Upper lobe of left lung (tissue), 6 donors: Measurements from ENCODE around the gene DTNB. TPM values are rescaled to one million over a fixed set of nuclear protein-coding genes. Genes with fewer than 3 reads are reported as not detected.

Experiments
- ATAC-seq, 2 donors: fragments of 200-7000 bp; cut with Tn5 transposase; one replicate each; pipeline ENCODE4 v1.9.1; 2022; ENCODE audit warnings: mild to moderate bottlenecking in 2 of 2, moderate library complexity in 2 of 2; ENCODE audit not compliant: low FRiP score in 2 of 2
- DNase-seq, 2 donors: peaks; one replicate each; pipeline ENCODE4 v3.0.0-alpha.2; 2019 to 2020
- H3K27ac ChIP-seq, 4 donors: fragments of 200-600 bp; sonication (generic); one replicate each; pipeline ENCODE4 v1.5.1; 2016 to 2019
- H3K27me3 ChIP-seq, 4 donors: fragments of 200-600 bp; sonication (generic); one replicate each; pipeline ENCODE4 v1.5.1; 2017 to 2019
- H3K36me3 ChIP-seq, 4 donors: fragments of 200-600 bp; sonication (generic); one replicate each; pipeline ENCODE4 v1.5.1; 2016 to 2019
- H3K4me1 ChIP-seq, 4 donors: fragments of 200-600 bp; sonication (generic); one replicate each; pipeline ENCODE4 v1.5.1; 2018 to 2019
- H3K4me3 ChIP-seq, 4 donors: fragments of 200-600 bp; sonication (generic); one replicate each; pipeline ENCODE4 v1.5.1; 2017 to 2019; ENCODE audit warnings: mild to moderate bottlenecking in 2 of 4, moderate library complexity in 1 of 4
- H3K9me3 ChIP-seq, 4 donors: fragments of 200-600 bp; sonication (generic); one replicate each; pipeline ENCODE4 v1.5.1; 2018 to 2019
- CTCF ChIP-seq, 6 experiments: fragments of 450-650 bp in 4 of 6; fragments of 200-600 bp in 2 of 6; sonication (generic) in 2 of 6; IDR thresholded peaks; one replicate each; pipeline ENCODE4 v1.5.1; 2016 to 2019; ENCODE audit warnings: antibody characterized with exemption in 6 of 6
- EP300 ChIP-seq, 4 donors: sonication (generic); formaldehyde crosslinking; IDR thresholded peaks; one replicate each; pipeline ENCODE4 v1.5.1; 2017; ENCODE audit warnings: antibody characterized with exemption in 4 of 4, control low read depth in 2 of 4
- POLR2A ChIP-seq, 4 donors: fragments of 450-650 bp; IDR thresholded peaks; one replicate each; pipeline ENCODE4 v1.5.1; 2016 to 2017; ENCODE audit warnings: antibody characterized with exemption in 4 of 4, mild to moderate bottlenecking in 2 of 4
- POLR2AphosphoS5 ChIP-seq, 2 donors: sonication (generic); formaldehyde crosslinking; IDR thresholded peaks; one replicate each; pipeline ENCODE4 v1.5.1; 2017; ENCODE audit warnings: antibody characterized with exemption in 2 of 2
- WGBS, 2 donors: methylation state at CpG; one replicate each; pipeline ENCODE4 v1.1.5; 2017 to 2018; 5-methylcytosine and 5-hydroxymethylcytosine counted together
- total RNA-seq, 6 donors: library from RNA; depleted of rRNA in 4 of 6; stranded (reverse); fragments of >200 nt in 4 of 6; gene quantifications; one replicate each; pipeline versions ENCODE4 v1.1.0 to v1.2.1, GENCODE V29; 2016 to 2021
- donor health status: DM: no; HTN: no; CAD: no; lungs with moderate emphysema.
- donor health status: DM: no; HTN: yes; CAD: no; lungs with severe emphysema.

The DTNB gene
- total RNA-seq, 6 donors from 2014 or later, result 19.3 to 59.7 (median 25.6) TPM

- H3K4me3 ChIP-seq, result no peak overlapping the region
- no peaks in the 10 kb centered on the region for H3K9me3 ChIP-seq
- no peaks in the 10 kb centered on the region for H3K36me3 ChIP-seq
- 92 to 93% methylated on average over 3 of the region's 3 CpGs for WGBS, 2 donors
- TF ChIP-seq POLR2A (IDR thresholded peaks at IDR 0.05) (no peak), POLR2AphosphoS5 (IDR thresholded peaks at IDR 0.05) (no peak), CTCF (IDR thresholded peaks at IDR 0.05) (no peak), EP300 (IDR thresholded peaks at IDR 0.05) (no peak)
- H3K27me3 ChIP-seq, result no peaks in the 10 kb centered on the region
- no peak for DNase-seq
- H3K4me1 ChIP-seq, result no peaks in the 10 kb centered on the region
- H3K27ac ChIP-seq, result no peak overlapping the region
- no peak for ATAC-seq
These were observed 174.2 kb downstream of the DTNB start for GRCh38 chr2:25499157-25499556.

GRCh38 chr2:25497918-25498407 lies 175.4 kb downstream of the DTNB start:
- no peaks in the 10 kb centered on the region for H3K36me3 ChIP-seq
- WGBS, 2 donors, result 73 to 78% methylated on average over 2 of the region's 2 CpGs
- H3K4me1 ChIP-seq, result no peaks in the 10 kb centered on the region
- H3K9me3 ChIP-seq, result no peaks in the 10 kb centered on the region
- DNase-seq, result no peak
- H3K27me3 ChIP-seq, result no peaks in the 10 kb centered on the region
- no peak for TF ChIP-seq POLR2A (IDR thresholded peaks at IDR 0.05)
- TF ChIP-seq CTCF (IDR thresholded peaks at IDR 0.05), result no peak
- no peak for TF ChIP-seq POLR2AphosphoS5 (IDR thresholded peaks at IDR 0.05)
- no peak for TF ChIP-seq EP300 (IDR thresholded peaks at IDR 0.05)
- ATAC-seq, result no peak
- no peak overlapping the region for H3K27ac ChIP-seq
- H3K4me3 ChIP-seq, result no peak overlapping the region

- Histone ChIP-seq H3K27me3 (no peaks in the 10 kb centered on the region), H3K36me3 (no peaks in the 10 kb centered on the region), H3K9me3 (no peaks in the 10 kb centered on the region), H3K27ac (no peak overlapping the region), H3K4me1 (peaks cover 0 to 4% (median under 1%) of the 10 kb centered on the region in 4 donors), H3K4me3 (no peak overlapping the region)
- TF ChIP-seq POLR2AphosphoS5 (IDR thresholded peaks at IDR 0.05), result no peak
- no peak for TF ChIP-seq EP300 (IDR thresholded peaks at IDR 0.05)
- TF ChIP-seq POLR2A (IDR thresholded peaks at IDR 0.05), result no peak
- no peak for TF ChIP-seq CTCF (IDR thresholded peaks at IDR 0.05)
- DNase-seq, result no peak
- peak in 1 of 2 donors; percentile 46 for ATAC-seq
- 81 to 90% methylated on average over 5 of the region's 5 CpGs for WGBS, 2 donors
These were observed 176.0 kb downstream of the DTNB start for GRCh38 chr2:25497229-25497917.

GRCh38 chr2:25494616-25495015 lies 178.8 kb downstream of the DTNB start:
- 87 to 94% methylated on average over 2 of the region's 2 CpGs for WGBS, 2 donors
- Histone ChIP-seq H3K27me3 (no peaks in the 10 kb centered on the region), H3K9me3 (no peaks in the 10 kb centered on the region), H3K36me3 (no peaks in the 10 kb centered on the region), H3K4me3 (no peak overlapping the region), H3K27ac (no peak overlapping the region), H3K4me1 (peaks cover 3 to 12% (median 8%) of the 10 kb centered on the region in 4 donors)
- no peak for TF ChIP-seq EP300 (IDR thresholded peaks at IDR 0.05)
- TF ChIP-seq POLR2AphosphoS5 (IDR thresholded peaks at IDR 0.05), result no peak
- no peak for TF ChIP-seq POLR2A (IDR thresholded peaks at IDR 0.05)
- no peak for TF ChIP-seq CTCF (IDR thresholded peaks at IDR 0.05)
- ATAC-seq (no peak), DNase-seq (no peak)

- ATAC-seq, result no peak
These were observed 180.2 kb downstream of the DTNB start for GRCh38 chr2:25493207-25493606.

More at GRCh38 chr2:25493207-25493606, 180.2 kb downstream of the DTNB start:
- no peaks in the 10 kb centered on the region for H3K9me3 ChIP-seq
- DNase-seq, result no peak
- 82 to 100% methylated on average over 1 of the region's 1 CpG for WGBS, 2 donors
- H3K4me1 ChIP-seq, result peaks cover 3 to 12% (median 9%) of the 10 kb centered on the region in 4 donors
- H3K36me3 ChIP-seq, result no peaks in the 10 kb centered on the region
- no peak overlapping the region for H3K27ac ChIP-seq
- TF ChIP-seq POLR2AphosphoS5 (IDR thresholded peaks at IDR 0.05) (no peak), CTCF (IDR thresholded peaks at IDR 0.05) (no peak), POLR2A (IDR thresholded peaks at IDR 0.05) (no peak), EP300 (IDR thresholded peaks at IDR 0.05) (no peak)
- no peak overlapping the region for H3K4me3 ChIP-seq
- H3K27me3 ChIP-seq, result no peaks in the 10 kb centered on the region
